Muscle of leg (tissue), 11 donors: ENCODE results near the gene CRIP1. TPM values are rescaled to one million over a fixed set of nuclear protein-coding genes. Genes with fewer than 3 reads are reported as not detected.
A peak's percentile ranks its signal among the peaks of the same experiment; 100 is the strongest.

Experiments
- DNase-seq: peaks from one replicate; pipeline ENCODE4 v3.0.0; 2013
- H3K27ac ChIP-seq: one replicate; pipeline ENCODE4 v1.5.1; 2013; ENCODE audit warnings: mild to moderate bottlenecking, low read length, control low read depth
- H3K27me3 ChIP-seq: one replicate; pipeline ENCODE4 v1.6.1; 2013; ENCODE audit warnings: low read length; ENCODE audit not compliant: control insufficient read depth, insufficient read depth
- H3K36me3 ChIP-seq: one replicate; pipeline ENCODE4 v1.6.1; 2013; ENCODE audit warnings: low read length; ENCODE audit not compliant: control insufficient read depth, insufficient read depth
- H3K4me1 ChIP-seq: one replicate; pipeline ENCODE4 v1.6.1; 2013; ENCODE audit warnings: low read length; ENCODE audit not compliant: control insufficient read depth, insufficient read depth
- H3K4me3 ChIP-seq: one replicate; pipeline ENCODE4 v1.5.1; 2013; ENCODE audit warnings: low read length, control low read depth
- H3K9me3 ChIP-seq: replicated peaks from 2 replicates; pipeline ENCODE4 v1.6.1; 2013; ENCODE audit warnings: low read depth, low read length; ENCODE audit not compliant: control insufficient read depth
- WGBS: methylation state at CpG from one replicate; pipeline ENCODE4 v1.1.5; 2013; ENCODE audit warnings: missing lambda C conversion rate; ENCODE audit not compliant: insufficient coverage; 5-methylcytosine and 5-hydroxymethylcytosine counted together
- polyA plus RNA-seq, 8 donors: library from polyadenylated mRNA; unstranded; fragments of 120-200 nt; gene quantifications; one replicate each; pipeline versions ENCODE4 v1.2.1 to v1.2.3, GENCODE V29; 2013; ENCODE audit warnings: inconsistent platforms in 1 of 8, low replicate concordance in 1 of 8; ENCODE audit not compliant: insufficient read length in 8 of 8, insufficient read depth in 1 of 8
- total RNA-seq: library from RNA; stranded (reverse); fragments of 120-200 nt; gene quantifications from one replicate; pipeline ENCODE4 v1.2.4, GENCODE V29; 2013

Gene CRIP1
- total and polyA plus RNA-seq, 9 donors, result 32.6 to 64.4 (median 56.2) TPM

DNA sequence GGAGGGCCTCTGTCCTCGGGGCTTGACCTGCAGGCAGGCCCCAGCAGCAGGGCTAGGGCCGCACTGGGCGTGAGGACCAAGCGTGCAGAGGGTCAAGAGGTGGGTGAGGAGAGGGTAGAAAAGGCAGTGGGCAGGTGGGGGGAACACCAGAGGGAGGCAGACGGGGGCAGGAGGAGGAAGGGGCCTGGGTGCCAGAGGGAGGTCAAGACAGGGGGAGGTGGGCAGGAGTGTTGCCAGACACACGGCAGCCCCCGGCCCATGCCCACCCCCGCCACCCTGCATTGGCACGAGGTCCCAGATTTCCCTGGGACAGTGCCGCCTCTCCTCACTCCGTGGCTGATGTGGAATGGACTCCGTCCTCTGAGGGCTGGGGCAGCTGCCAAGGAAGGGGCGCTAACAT, 47.9 kb downstream of the CRIP1 start:
- H3K4me3 ChIP-seq, result no peak overlapping the region
- H3K36me3 ChIP-seq, result no peaks in the 10 kb centered on the region
- no peaks in the 10 kb centered on the region for H3K9me3 ChIP-seq
- no peak overlapping the region for H3K27ac ChIP-seq
- 60% methylated on average over 11 of the region's 13 CpGs for WGBS
- no peak for DNase-seq
- peaks cover 8% of the 10 kb centered on the region for H3K4me1 ChIP-seq
- peaks cover 10% of the 10 kb centered on the region for H3K27me3 ChIP-seq

DNA sequence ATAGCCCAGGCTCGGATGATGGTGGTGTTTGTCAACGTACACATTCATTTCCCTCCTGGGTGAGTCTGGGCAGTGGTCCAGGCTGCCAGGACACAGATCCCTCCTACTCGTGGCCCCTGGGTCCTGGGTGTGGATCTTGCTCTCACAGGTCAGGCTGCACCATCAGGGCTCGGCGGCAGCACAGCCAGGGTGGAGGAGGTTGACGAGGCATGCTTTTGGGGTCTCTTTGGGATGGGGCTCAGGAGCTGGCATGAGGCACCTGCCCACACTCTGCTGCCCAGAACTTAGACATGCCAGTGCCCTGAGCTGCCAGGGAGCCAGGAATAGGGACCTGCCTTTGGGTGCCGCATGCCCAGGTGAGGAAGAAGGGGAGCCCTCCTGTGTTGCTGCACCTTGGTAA, 49.4 kb downstream of the CRIP1 start:
- Histone ChIP-seq H3K4me3 (no peak overlapping the region), H3K27me3 (peaks cover 4% of the 10 kb centered on the region), H3K4me1 (peaks cover 3% of the 10 kb centered on the region), H3K27ac (no peak overlapping the region), H3K9me3 (no peaks in the 10 kb centered on the region), H3K36me3 (no peaks in the 10 kb centered on the region)
- WGBS, result 75% methylated on average over 7 of the region's 7 CpGs
- DNase-seq, result no peak

DNA sequence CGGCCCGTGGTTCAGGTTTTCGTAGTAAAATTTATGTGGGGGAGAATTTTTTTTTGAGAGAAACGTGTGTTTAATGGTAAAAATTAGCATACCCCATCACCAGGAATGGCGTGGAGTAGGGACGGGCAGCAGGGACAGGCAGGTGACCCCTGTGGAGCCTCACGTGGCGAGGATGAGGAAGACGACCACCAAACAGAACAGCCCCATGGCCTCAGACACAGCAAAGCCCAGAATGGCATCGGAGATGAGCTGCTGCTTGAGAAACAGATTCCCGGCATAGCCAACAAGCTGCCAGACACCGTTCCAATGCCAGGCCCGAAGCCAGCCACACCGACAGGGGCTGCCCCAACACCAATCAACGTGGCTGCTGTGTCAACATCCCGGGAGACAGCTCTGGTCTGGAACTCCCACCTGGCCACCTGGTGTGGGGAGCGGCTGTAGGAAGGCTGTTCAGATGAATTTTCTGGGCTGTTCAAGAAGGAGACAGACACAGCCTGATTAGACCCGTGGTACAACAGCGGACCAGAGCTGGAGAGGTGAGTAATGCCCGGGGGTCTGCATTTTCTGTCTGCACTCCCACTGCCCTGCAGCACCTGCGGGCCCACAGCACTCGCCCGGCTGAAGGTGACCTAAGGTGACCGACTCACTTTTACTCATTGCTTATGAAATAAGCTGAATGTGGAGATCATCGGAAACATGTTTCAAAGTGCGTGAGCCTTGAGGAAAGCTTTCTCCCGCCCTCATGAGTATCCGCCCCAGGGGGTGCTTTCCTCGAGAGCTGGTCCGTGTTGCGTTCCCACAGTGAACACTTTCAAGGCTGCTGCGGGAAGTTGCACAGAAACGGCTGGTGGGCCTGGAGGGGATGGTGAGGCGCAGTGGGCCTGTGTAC, 50.2 kb downstream of the CRIP1 start:
- peaks cover 4% of the 10 kb centered on the region for H3K27me3 ChIP-seq
- H3K27ac ChIP-seq, result no peak overlapping the region
- no peak for DNase-seq
- no peaks in the 10 kb centered on the region for H3K36me3 ChIP-seq
- peaks cover 3% of the 10 kb centered on the region for H3K4me1 ChIP-seq
- WGBS, result 81% methylated on average over 23 of the region's 34 CpGs
- H3K9me3 ChIP-seq, result no peaks in the 10 kb centered on the region
- H3K4me3 ChIP-seq, result no peak overlapping the region

DNA sequence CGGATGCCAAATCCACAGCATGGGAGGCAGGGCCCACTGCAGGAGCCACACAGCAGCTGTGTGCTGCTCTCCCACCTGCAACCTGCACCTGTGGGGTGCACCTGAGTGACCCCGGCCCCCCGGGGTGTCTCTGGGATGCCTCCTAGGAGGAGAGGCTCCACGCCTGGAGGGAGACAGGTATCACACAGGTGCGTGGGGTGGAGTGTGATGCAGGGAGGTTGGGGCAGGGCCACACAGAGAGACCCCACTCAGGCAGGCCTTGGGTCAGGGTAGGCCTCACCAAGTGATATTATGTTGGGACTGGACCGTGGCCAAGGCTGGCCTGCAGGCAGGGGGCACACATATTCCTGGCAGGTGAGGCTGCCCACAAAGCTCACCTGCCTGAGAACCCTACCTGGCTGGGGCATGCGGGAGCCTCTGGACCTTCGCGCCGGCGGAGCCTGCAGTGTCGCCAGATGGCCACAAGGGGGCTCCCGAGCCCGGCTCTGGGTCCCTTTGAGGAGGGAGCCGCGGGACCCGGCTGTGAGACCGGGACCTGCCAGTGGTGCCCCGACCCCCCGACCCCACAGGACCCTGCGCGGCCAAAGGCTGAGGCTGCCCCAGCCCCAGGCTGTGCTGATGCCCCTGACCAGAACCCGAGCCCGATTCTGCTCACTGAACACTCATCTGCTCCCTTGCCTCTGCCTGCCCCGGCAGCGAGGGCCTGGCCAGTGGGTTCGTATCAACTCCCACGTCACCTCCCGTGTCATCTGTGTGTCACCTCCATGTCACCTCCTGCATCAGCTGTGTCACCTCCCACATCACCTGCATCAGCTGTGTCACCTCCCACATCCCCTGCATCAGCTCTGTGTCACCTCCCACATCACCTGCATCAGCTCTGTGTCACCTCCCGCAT, 51.1 kb downstream of the CRIP1 start:
- peaks cover 4% of the 10 kb centered on the region for H3K27me3 ChIP-seq

More for the DNA sequence above, 51.1 kb downstream of the CRIP1 start:
- no peaks in the 10 kb centered on the region for H3K36me3 ChIP-seq
- H3K27ac ChIP-seq, result no peak overlapping the region
- no peaks in the 10 kb centered on the region for H3K9me3 ChIP-seq
- peak; percentile 33 for DNase-seq
- 25% methylated on average over 30 of the region's 30 CpGs for WGBS
- H3K4me3 ChIP-seq, result no peak overlapping the region
- peaks cover 3% of the 10 kb centered on the region for H3K4me1 ChIP-seq

Other genes with a start within 250 kb of the CRIP1 start
- 44.6 TPM for gene BTBD6, start 238.4 kb upstream of the CRIP1 start, total RNA-seq
- 10 to 100 TPM; 32.6 to 46.6 (median 37.9) TPM for gene BTBD6, start 238.4 kb upstream of the CRIP1 start, polyA plus RNA-seq
- 29.9 TPM for gene BRF1, start 185.9 kb upstream of the CRIP1 start, total RNA-seq
- gene BRF1, start 185.9 kb upstream of the CRIP1 start, polyA plus RNA-seq, result 10 to 100 TPM; 25.3 to 31.3 (median 27.9) TPM
- 66.2 TPM for gene PACS2, start 172.1 kb upstream of the CRIP1 start, total RNA-seq
- gene PACS2, start 172.1 kb upstream of the CRIP1 start, polyA plus RNA-seq, result 100 to 1,000 TPM in 3 of 8 donors, 10 to 100 TPM in 5; 67.1 to 110 (median 87.9) TPM
- gene TEX22, start 88.3 kb upstream of the CRIP1 start, total RNA-seq, result 0.49 TPM
- 1 to 10 TPM in 1 of 8 donors, under 1 TPM in 7; 0.23 to 1.1 (median 0.47) TPM for gene TEX22, start 88.3 kb upstream of the CRIP1 start, polyA plus RNA-seq
- gene MTA1, start 67.1 kb upstream of the CRIP1 start, total RNA-seq, result 41.8 TPM
- 100 to 1,000 TPM in 3 of 8 donors, 10 to 100 TPM in 5; 64.1 to 112 (median 91.3) TPM for gene MTA1, start 67.1 kb upstream of the CRIP1 start, polyA plus RNA-seq
- gene CRIP2, start 12.1 kb upstream of the CRIP1 start, total RNA-seq, result 144 TPM
- gene CRIP2, start 12.1 kb upstream of the CRIP1 start, polyA plus RNA-seq, result 100 to 1,000 TPM; 203 to 335 (median 255) TPM
- gene TEDC1, start 4.4 kb downstream of the CRIP1 start, total RNA-seq, result 7.0 TPM
- gene TEDC1, start 4.4 kb downstream of the CRIP1 start, polyA plus RNA-seq, result 1 to 10 TPM; 5.6 to 9.3 (median 7.7) TPM
- gene TMEM121, start 39.7 kb downstream of the CRIP1 start, total RNA-seq, result 4.8 TPM
- 1 to 10 TPM; 1.3 to 3.7 (median 3.3) TPM for gene TMEM121, start 39.7 kb downstream of the CRIP1 start, polyA plus RNA-seq